ENCODE results near the gene ELFN1. TPM values are rescaled to one million over a fixed set of nuclear protein-coding genes. Genes with fewer than 3 reads are reported as not detected.

The ELFN1 gene
- total RNA-seq, 1 donor from 2014 or later = under 0.01 TPM

DNA sequence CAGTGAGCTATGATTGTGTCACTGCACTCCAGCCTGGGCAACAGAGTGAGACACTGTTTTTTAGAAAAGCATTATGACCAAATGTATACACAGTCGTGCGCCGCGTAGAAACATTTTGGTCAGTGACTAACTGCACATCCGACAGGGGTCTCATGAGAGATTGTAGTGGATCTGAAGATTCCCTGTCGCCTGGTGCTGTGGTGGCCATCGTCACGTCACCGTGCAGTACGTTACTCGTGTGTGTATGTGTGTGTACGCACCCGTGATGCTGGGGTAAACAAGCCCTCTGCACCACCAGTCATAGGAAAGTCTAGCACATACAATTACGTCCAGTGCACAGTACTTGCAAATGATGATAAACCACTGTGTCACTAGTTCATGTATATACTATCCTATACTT lies 109.4 kb downstream of the ELFN1 start:
- Histone ChIP-seq H3K4me3 (ENCODE audit: low read depth, low read length) (no peak overlapping the region), H3K36me3 (ENCODE audit: control insufficient read depth, insufficient read depth, low read length) (no peaks in the 10 kb centered on the region), H3K27me3 (ENCODE audit: control insufficient read depth, insufficient read depth, low read length) (no peaks in the 10 kb centered on the region)
- FAIRE-seq (no peak), DNase-seq (ENCODE audit: low read depth) (no peak)
- TF ChIP-seq, protein P1, sequence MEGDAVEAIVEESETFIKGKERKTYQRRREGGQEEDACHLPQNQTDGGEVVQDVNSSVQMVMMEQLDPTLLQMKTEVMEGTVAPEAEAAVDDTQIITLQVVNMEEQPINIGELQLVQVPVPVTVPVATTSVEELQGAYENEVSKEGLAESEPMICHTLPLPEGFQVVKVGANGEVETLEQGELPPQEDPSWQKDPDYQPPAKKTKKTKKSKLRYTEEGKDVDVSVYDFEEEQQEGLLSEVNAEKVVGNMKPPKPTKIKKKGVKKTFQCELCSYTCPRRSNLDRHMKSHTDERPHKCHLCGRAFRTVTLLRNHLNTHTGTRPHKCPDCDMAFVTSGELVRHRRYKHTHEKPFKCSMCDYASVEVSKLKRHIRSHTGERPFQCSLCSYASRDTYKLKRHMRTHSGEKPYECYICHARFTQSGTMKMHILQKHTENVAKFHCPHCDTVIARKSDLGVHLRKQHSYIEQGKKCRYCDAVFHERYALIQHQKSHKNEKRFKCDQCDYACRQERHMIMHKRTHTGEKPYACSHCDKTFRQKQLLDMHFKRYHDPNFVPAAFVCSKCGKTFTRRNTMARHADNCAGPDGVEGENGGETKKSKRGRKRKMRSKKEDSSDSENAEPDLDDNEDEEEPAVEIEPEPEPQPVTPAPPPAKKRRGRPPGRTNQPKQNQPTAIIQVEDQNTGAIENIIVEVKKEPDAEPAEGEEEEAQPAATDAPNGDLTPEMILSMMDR (IDR thresholded peaks at IDR 0.05; ENCODE audit: insufficient read depth, low read length, severe bottlenecking) = no peak

DNA sequence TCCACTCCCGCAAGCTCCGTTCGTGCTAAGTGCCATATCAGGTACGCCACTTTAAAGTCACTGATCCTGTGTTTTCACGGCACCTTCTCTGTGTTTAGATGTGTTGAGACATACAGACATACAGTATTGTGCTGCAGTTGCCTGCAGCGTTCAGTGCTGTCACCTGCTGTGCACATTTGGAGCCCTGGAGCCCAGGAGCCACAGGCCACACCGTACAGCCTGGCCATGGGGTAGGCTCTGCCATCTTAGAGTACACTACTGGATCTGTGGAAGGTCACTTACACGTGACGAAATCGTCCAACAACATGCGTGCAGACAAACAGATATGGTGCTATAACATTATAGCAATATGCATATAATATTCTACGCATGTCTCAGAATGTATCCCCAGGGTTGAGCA lies 111.3 kb downstream of the ELFN1 start:
- FAIRE-seq = no peak

DNA sequence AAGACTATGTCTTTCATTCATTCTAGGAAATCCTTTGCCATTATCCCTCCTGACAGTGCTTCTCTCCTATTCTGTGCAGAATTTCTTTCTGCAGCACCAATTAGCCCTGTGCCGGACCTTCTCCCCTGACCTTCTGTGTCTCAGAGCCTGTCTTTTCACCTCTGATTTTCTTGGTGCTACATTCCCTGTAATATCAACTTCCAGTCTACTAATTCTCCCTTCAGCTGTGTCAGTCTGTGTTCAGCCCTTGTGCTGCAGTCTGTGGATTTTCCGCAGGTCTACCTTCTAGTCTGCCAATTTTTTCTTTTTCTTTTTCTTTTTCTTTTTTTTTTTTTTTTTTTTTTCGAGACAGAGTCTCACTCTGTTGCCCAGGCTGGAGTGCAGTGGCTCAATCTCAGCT lies 115.8 kb downstream of the ELFN1 start:
- FAIRE-seq (no peak), DNase-seq (ENCODE audit: low read depth) (no peak)
- Histone ChIP-seq H3K4me3 (ENCODE audit: low read depth, low read length) (no peak overlapping the region), H3K27me3 (ENCODE audit: control insufficient read depth, insufficient read depth, low read length) (no peaks in the 10 kb centered on the region), H3K36me3 (ENCODE audit: control insufficient read depth, insufficient read depth, low read length) (no peaks in the 10 kb centered on the region)
- TF ChIP-seq, protein P1 (IDR thresholded peaks at IDR 0.05; ENCODE audit: insufficient read depth, low read length, severe bottlenecking) = no peak

More for the DNA sequence above, 111.3 kb downstream of the ELFN1 start:
- no peak overlapping the region for H3K4me3 ChIP-seq (ENCODE audit: low read depth, low read length)
- no peaks in the 10 kb centered on the region for H3K36me3 ChIP-seq (ENCODE audit: control insufficient read depth, insufficient read depth, low read length)
- no peaks in the 10 kb centered on the region for H3K27me3 ChIP-seq (ENCODE audit: control insufficient read depth, insufficient read depth, low read length)
- TF ChIP-seq, protein P1 (IDR thresholded peaks at IDR 0.05; ENCODE audit: insufficient read depth, low read length, severe bottlenecking) = no peak
- DNase-seq (ENCODE audit: low read depth) = no peak

DNA sequence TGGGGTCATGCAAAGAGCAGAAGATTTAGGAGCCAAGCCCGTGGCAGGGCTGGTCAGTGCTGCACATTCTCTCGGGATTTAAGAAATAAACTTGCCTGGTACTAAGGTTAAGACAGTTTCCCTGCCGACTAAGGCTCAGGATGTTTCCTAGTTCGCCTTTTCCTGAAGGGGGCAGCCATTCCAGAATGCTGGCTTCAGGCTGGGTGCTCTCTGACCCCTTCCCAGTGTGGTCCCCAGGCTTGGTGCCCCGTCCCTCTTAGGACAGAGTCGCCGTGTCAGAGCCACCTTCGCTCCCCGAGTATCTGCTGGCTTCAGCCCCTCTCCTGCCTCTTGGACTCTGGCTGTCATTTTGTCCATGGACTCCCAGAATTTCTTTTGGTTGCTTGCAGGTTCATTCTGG lies 117.2 kb downstream of the ELFN1 start:
- FAIRE-seq (no peak), DNase-seq (ENCODE audit: low read depth) (no peak)
- TF ChIP-seq, protein P1 (IDR thresholded peaks at IDR 0.05; ENCODE audit: insufficient read depth, low read length, severe bottlenecking) = no peak
- Histone ChIP-seq H3K4me3 (ENCODE audit: low read depth, low read length) (no peak overlapping the region), H3K36me3 (ENCODE audit: control insufficient read depth, insufficient read depth, low read length) (no peaks in the 10 kb centered on the region), H3K27me3 (ENCODE audit: control insufficient read depth, insufficient read depth, low read length) (no peaks in the 10 kb centered on the region)

DNA sequence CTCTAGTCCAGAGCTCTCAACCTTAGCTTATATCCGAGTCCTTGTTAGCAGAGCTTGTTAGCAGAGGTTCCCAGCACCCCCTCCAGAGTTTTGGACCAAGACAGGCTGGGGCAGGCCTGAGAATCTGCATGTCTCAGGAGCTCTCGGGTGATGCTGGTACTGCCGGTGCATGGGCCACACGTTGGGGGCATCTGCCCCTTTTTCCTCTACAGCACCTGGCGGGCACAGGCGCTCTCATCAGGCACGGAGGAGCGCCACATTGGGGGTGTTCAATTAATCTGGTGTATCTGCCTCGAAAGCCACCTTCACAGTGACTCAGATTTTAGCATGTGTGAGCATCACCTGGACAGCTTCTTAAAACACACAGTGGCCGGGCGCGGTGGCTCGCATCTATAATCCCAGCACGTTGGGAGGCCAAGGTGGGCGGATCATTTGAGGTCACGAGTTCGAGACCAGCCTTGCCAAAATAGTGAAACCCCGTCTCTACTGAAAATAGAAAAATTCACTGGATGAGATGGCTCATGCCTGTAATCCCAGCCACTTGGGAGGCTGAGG lies 117.7 kb downstream of the ELFN1 start:
- Histone ChIP-seq H3K27me3 (ENCODE audit: control insufficient read depth, insufficient read depth, low read length) (no peaks in the 10 kb centered on the region), H3K36me3 (ENCODE audit: control insufficient read depth, insufficient read depth, low read length) (no peaks in the 10 kb centered on the region), H3K4me3 (ENCODE audit: low read depth, low read length) (no peak overlapping the region)
- TF ChIP-seq, protein P1 (IDR thresholded peaks at IDR 0.05; ENCODE audit: insufficient read depth, low read length, severe bottlenecking) = no peak
- DNase-seq (ENCODE audit: low read depth) (no peak), FAIRE-seq (no peak)

DNA sequence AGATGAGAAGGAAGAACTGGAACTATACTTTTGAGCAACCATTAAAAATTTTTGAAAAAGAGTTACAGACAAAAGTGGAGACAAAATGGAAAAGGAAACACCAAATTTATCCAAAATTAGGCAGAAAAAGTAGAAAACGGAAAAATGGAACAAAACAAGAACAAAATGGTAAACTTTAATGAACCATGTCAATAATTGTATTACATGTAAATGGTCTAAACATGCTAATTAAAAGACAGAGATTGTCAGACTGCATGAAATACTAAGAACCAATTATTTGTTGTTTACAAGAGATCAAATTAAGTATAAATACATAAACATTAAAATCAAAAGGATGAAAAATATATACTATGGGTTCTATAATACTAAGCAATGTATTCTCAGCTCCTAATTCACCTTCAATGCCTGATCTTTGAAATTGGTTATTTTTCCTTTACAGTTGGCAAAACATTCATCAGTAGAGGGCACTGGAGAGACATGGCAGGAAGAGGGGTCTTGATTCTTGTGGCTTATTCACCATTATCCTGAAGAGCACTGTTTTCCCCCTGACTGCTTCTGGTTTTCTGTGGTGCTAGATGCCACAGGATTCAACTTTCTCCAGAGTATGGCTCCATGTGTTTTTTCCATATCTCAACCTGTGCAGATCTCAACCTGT lies 124.9 kb downstream of the ELFN1 start:
- no peaks in the 10 kb centered on the region for H3K27me3 ChIP-seq (ENCODE audit: control insufficient read depth, insufficient read depth, low read length)
- no peak for FAIRE-seq
- no peak overlapping the region for H3K4me3 ChIP-seq (ENCODE audit: low read depth, low read length)

More for the DNA sequence above, 124.9 kb downstream of the ELFN1 start:
- no peaks in the 10 kb centered on the region for H3K36me3 ChIP-seq (ENCODE audit: control insufficient read depth, insufficient read depth, low read length)
- DNase-seq (ENCODE audit: low read depth) = no peak
- TF ChIP-seq, protein P1 (IDR thresholded peaks at IDR 0.05; ENCODE audit: insufficient read depth, low read length, severe bottlenecking) = no peak

All from bronchial epithelial cell (primary cell).